Measurements from ENCODE around the gene PLD1.

Gene PLD1

GRCh38 chr3:171845481-171846284 lies 35.4 kb upstream of the PLD1 start:
- Histone ChIP-seq H3K27me3 (ENCODE audit: insufficient read depth, low read depth, severe bottlenecking) (no peaks in the 10 kb centered on the region), H3K4me3 (ENCODE audit: low read depth, low read length) (no peak overlapping the region), H3K9me3 (ENCODE audit: severe bottlenecking) (no peaks in the 10 kb centered on the region), H3K27ac (no peak overlapping the region), H3K36me3 (no peaks in the 10 kb centered on the region)
- DNase-seq: no peak
- no peak for TF ChIP-seq CTCF (IDR thresholded peaks at IDR 0.05; ENCODE audit: low read depth, low read length)

GRCh38 chr3:171844873-171845272 lies 34.6 kb upstream of the PLD1 start:
- H3K9me3 ChIP-seq (ENCODE audit: severe bottlenecking): no peaks in the 10 kb centered on the region
- DNase-seq: no peak
- no peak overlapping the region for H3K27ac ChIP-seq
- no peaks in the 10 kb centered on the region for H3K27me3 ChIP-seq (ENCODE audit: insufficient read depth, low read depth, severe bottlenecking)
- no peaks in the 10 kb centered on the region for H3K36me3 ChIP-seq
- no peak for TF ChIP-seq CTCF (IDR thresholded peaks at IDR 0.05; ENCODE audit: low read depth, low read length)
- no peak overlapping the region for H3K4me3 ChIP-seq (ENCODE audit: low read depth, low read length)

- no peak for DNase-seq
- H3K36me3 ChIP-seq: no peaks in the 10 kb centered on the region
- no peaks in the 10 kb centered on the region for H3K27me3 ChIP-seq (ENCODE audit: insufficient read depth, low read depth, severe bottlenecking)
- H3K9me3 ChIP-seq (ENCODE audit: severe bottlenecking): no peaks in the 10 kb centered on the region
- TF ChIP-seq CTCF (IDR thresholded peaks at IDR 0.05; ENCODE audit: low read depth, low read length): no peak
- H3K27ac ChIP-seq: no peak within 1 kb of the TSS
- H3K4me3 ChIP-seq (ENCODE audit: low read depth, low read length): no peak within 1 kb of the TSS
Observed at GRCh38 chr3:171842864-171843518, 32.7 kb upstream of the PLD1 start, which contains the start of gene TMEM212. Gene TMEM212, plus strand, starts transcription at chr3:171843349. Its CDS starts 35 bp downstream, at chr3:171843384.

GRCh38 chr3:171841620-171842000 lies 31.3 kb upstream of the PLD1 start:
- Histone ChIP-seq H3K4me3 (ENCODE audit: low read depth, low read length) (no peak overlapping the region), H3K36me3 (no peaks in the 10 kb centered on the region), H3K27ac (no peak overlapping the region), H3K27me3 (ENCODE audit: insufficient read depth, low read depth, severe bottlenecking) (no peaks in the 10 kb centered on the region), H3K9me3 (ENCODE audit: severe bottlenecking) (no peaks in the 10 kb centered on the region)
- no peak for DNase-seq
- no peak for TF ChIP-seq CTCF (IDR thresholded peaks at IDR 0.05; ENCODE audit: low read depth, low read length)

GRCh38 chr3:171840811-171841619 lies 30.7 kb upstream of the PLD1 start:
- no peak overlapping the region for H3K27ac ChIP-seq
- TF ChIP-seq CTCF (IDR thresholded peaks at IDR 0.05; ENCODE audit: low read depth, low read length): no peak
- H3K9me3 ChIP-seq (ENCODE audit: severe bottlenecking): no peaks in the 10 kb centered on the region

More at GRCh38 chr3:171840811-171841619, 30.7 kb upstream of the PLD1 start:
- Histone ChIP-seq H3K36me3 (no peaks in the 10 kb centered on the region), H3K27me3 (ENCODE audit: insufficient read depth, low read depth, severe bottlenecking) (no peaks in the 10 kb centered on the region), H3K4me3 (ENCODE audit: low read depth, low read length) (no peak overlapping the region)
- DNase-seq: no peak

All from WERI-Rb-1 (cell line).